Sigmoid colon (tissue), 7 donors: ENCODE data around the gene EEF2. TPM values are rescaled to one million over a fixed set of nuclear protein-coding genes. Genes with fewer than 3 reads are reported as not detected.
A peak's percentile ranks its signal among the peaks of the same experiment; 100 is the strongest.
"Not testable (repeated sequence)": the region's sequence is repeated elsewhere in the genome, so short reads cannot be mapped to it uniquely, and the experiment has no call there.

ENCODE experiments used
- DNase-seq: peaks from one replicate; pipeline ENCODE4 v3.0.0-alpha.2; 2019
- H3K27ac ChIP-seq, 4 donors: fragments of 200-600 bp; sonication (generic); one replicate each; pipeline ENCODE4 v1.5.1; 2016 to 2019; ENCODE audit warnings: mild to moderate bottlenecking in 1 of 4
- H3K27me3 ChIP-seq, 3 donors: fragments of 200-600 bp; sonication (generic); one replicate each; pipeline ENCODE4 v1.5.1; 2019; ENCODE audit warnings: mild to moderate bottlenecking in 1 of 3
- H3K36me3 ChIP-seq, 4 donors: fragments of 200-600 bp; sonication (generic); one replicate each; pipeline ENCODE4 v1.5.1; 2016 to 2019
- H3K4me1 ChIP-seq, 4 donors: fragments of 200-600 bp; sonication (generic); one replicate each; pipeline ENCODE4 v1.5.1; 2017 to 2019
- H3K4me3 ChIP-seq, 4 donors: fragments of 200-600 bp; sonication (generic); one replicate each; pipeline ENCODE4 v1.5.1; 2017 to 2019; ENCODE audit warnings: mild to moderate bottlenecking in 2 of 4, moderate library complexity in 1 of 4
- H3K9me3 ChIP-seq, 4 donors: fragments of 200-600 bp in 3 of 4; sonication (generic) in 3 of 4; one replicate each; pipeline versions ENCODE4 v1.5.1 to v1.6.1; 2013 to 2019
- EP300 ChIP-seq, 4 donors: sonication (generic); formaldehyde crosslinking; IDR thresholded peaks; one replicate each; pipeline ENCODE4 v1.6.1; 2017; ENCODE audit warnings: antibody characterized with exemption in 4 of 4
- POLR2A ChIP-seq, 2 donors: fragments of 450-650 bp; IDR thresholded peaks; one replicate each; pipeline ENCODE4 v1.6.1; 2016; ENCODE audit warnings: antibody characterized with exemption in 2 of 2, mild to moderate bottlenecking in 2 of 2, moderate library complexity in 2 of 2
- POLR2AphosphoS5 ChIP-seq, 4 donors: sonication (generic); formaldehyde crosslinking; IDR thresholded peaks; one replicate each; pipeline ENCODE4 v1.6.1; 2017; ENCODE audit warnings: antibody characterized with exemption in 4 of 4
- WGBS, 2 donors: extraction: QIAGEN DNeasy Blood & Tissue Kit; methylation state at CpG; one replicate each; pipeline ENCODE4 v1.1.7; 2013; 5-methylcytosine and 5-hydroxymethylcytosine counted together
- intact Hi-C: fragments of 100-400 bp; cut with DNase I; formaldehyde crosslinking; loops from one replicate; pipeline ENCODE4 v1.15.1; 2023
- polyA plus RNA-seq, 3 donors: library from polyadenylated mRNA; stranded (reverse); fragments of 200-250 nt; gene quantifications; one replicate each; pipeline ENCODE4 v1.2.3, GENCODE V29; 2013
- total RNA-seq, 4 donors: library from RNA; depleted of rRNA; stranded (reverse); fragments of >200 nt; gene quantifications; one replicate each; pipeline ENCODE4 v1.1.0, GENCODE V29; 2016
- TF ChIP-seq, protein P1 (sequence below), 4 experiments: fragments of 450-650 bp in 3 of 4; fragments of 200-600 bp in 1 of 4; IDR thresholded peaks; one replicate each; pipeline ENCODE4 v1.5.1; 2016 to 2019; ENCODE audit warnings: antibody characterized with exemption in 4 of 4, mild to moderate bottlenecking in 3 of 4, moderate library complexity in 2 of 4
- donor health status: healthy with polysubstance abuse.
- donor health status: Bipolar disorder and iron deficiency.
- donor health status: healthy.

The EEF2 gene
- total and polyA plus RNA-seq, 7 donors: 906 to 2,448 (median 1,842) TPM

DNA sequence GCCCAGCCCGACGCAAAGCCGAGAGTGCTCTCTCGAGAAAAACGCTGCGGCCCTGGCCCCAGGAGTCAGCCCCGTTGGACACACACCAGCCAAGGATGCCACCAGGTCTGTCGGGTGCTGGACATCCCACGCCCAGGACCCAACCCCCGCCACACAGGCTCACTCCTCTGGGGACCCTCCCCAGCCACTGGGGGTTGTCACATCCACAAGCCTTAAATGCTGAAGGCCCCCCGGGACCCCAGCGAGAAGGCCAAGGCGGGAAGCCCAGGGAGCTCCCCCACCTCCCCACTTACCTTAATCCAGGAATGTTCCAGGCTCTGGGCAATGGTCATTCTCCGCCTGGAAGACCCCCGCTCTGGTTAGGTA lies 25.5 kb downstream of the EEF2 start:
- no peak for TF ChIP-seq POLR2AphosphoS5 (IDR thresholded peaks at IDR 0.05)
- TF ChIP-seq POLR2A (IDR thresholded peaks at IDR 0.05): no peak
- no peak for TF ChIP-seq EP300 (IDR thresholded peaks at IDR 0.05)
- 97% methylated on average over 15 of the region's 15 CpGs for WGBS, 2 donors
- no peak overlapping the region for H3K4me3 ChIP-seq
- H3K9me3 ChIP-seq: no peaks in the 10 kb centered on the region
- peaks cover 56 to 97% (median 76%) of the 10 kb centered on the region in 4 donors for H3K36me3 ChIP-seq
- DNase-seq: peak; percentile 63
- H3K27ac ChIP-seq: no peak overlapping the region
- no peaks in the 10 kb centered on the region for H3K27me3 ChIP-seq
- intact Hi-C loops: loop anchor here (10.0 kb wide), 2 partner anchors 265 to 685 kb away; no protein-coding TSS in a partner anchor
- H3K4me1 ChIP-seq: peaks cover 0 to 10% (median 3%) of the 10 kb centered on the region in 4 donors

DNA sequence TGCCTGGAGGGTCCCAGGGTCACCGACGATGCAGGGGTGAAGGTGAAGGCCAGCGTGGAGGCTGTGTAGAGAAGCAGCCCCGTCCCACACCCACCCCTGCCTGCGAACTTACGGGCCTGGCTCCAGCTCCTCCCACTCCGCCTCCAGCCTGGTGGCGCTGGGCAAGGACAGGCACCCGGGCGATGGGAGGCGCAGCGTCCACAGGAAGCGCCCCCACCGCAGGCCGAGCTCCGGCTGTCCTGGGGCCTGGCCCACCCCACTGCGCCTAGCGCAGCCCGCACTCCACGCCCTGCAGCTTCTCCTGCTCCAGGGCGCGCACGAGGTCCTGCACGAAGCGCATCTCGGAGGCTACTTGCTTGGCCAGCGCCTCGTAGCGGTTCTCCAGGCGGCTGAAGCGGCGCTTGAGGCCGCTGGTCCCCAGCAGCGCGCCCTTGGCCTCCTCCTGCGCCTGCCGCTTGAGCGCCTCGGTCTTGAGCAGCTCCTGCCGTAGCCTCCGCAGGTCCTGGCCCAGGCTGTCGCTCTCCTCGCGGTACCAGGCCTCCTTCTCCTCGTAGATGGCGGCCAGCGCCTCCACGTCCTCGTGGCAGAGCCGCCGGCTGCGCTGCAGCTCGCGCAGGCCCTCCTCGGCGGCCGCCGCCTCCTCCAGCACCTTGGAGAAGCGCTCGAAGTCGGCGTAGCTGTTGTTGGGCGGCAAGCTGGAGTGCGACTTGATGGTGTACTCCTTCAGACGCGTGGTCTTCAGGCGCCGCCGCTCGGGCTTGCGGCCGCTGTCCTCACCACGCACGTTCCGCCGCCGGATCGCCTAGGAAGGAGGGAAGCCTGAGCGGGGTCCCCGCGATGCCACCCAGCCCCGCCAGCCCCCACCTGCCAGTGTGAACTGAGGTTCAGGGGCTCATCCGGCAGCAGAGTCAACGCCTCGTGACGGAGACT lies 26.2 kb downstream of the EEF2 start:
- intact Hi-C loops: no loop called here
- no peaks in the 10 kb centered on the region for H3K27me3 ChIP-seq
- TF ChIP-seq, protein P1, sequence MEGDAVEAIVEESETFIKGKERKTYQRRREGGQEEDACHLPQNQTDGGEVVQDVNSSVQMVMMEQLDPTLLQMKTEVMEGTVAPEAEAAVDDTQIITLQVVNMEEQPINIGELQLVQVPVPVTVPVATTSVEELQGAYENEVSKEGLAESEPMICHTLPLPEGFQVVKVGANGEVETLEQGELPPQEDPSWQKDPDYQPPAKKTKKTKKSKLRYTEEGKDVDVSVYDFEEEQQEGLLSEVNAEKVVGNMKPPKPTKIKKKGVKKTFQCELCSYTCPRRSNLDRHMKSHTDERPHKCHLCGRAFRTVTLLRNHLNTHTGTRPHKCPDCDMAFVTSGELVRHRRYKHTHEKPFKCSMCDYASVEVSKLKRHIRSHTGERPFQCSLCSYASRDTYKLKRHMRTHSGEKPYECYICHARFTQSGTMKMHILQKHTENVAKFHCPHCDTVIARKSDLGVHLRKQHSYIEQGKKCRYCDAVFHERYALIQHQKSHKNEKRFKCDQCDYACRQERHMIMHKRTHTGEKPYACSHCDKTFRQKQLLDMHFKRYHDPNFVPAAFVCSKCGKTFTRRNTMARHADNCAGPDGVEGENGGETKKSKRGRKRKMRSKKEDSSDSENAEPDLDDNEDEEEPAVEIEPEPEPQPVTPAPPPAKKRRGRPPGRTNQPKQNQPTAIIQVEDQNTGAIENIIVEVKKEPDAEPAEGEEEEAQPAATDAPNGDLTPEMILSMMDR (IDR thresholded peaks at IDR 0.05): no peak
- peak in 3 of 4 donors; percentile 3 to 38 (median 37) for TF ChIP-seq POLR2AphosphoS5 (IDR thresholded peaks at IDR 0.05)
- H3K9me3 ChIP-seq: no peaks in the 10 kb centered on the region
- peak; percentile 62 for DNase-seq
- H3K36me3 ChIP-seq: peaks cover 56 to 92% (median 71%) of the 10 kb centered on the region in 4 donors
- H3K4me3 ChIP-seq: no peak overlapping the region
- WGBS, 2 donors: 97 to 98% methylated on average over 86 of the region's 86 CpGs
- no peak overlapping the region for H3K27ac ChIP-seq
- peaks cover 0 to 8% (median 7%) of the 10 kb centered on the region in 4 donors for H3K4me1 ChIP-seq

DNA sequence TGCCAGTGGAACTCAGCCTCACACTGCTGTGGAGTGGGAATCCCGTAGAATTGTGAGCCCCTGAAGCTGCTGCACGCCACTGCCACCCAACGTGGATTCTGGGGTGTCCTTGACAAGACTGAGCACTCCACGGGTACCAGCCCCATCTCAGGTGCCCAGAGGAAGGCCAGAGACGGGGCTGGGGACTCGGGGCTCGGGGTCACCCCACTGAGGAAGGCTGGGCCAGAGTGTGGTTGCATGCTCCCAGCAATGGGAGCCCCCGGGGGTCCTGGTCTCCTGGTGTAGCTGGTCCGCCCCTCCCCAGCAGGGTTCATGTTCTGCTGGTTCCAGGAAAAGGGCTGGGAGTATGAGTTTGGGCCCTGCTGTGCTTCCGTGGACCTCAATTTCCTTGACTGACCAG lies 29.6 kb downstream of the EEF2 start:
- no peaks in the 10 kb centered on the region for H3K27me3 ChIP-seq
- H3K4me1 ChIP-seq: peaks cover 0 to 42% (median 41%) of the 10 kb centered on the region in 4 donors
- intact Hi-C loops: no loop called here
- H3K9me3 ChIP-seq: no peaks in the 10 kb centered on the region
- TF ChIP-seq POLR2AphosphoS5 (IDR thresholded peaks at IDR 0.05): peak in 2 of 4 donors; percentile 41 to 43
- TF ChIP-seq EP300 (IDR thresholded peaks at IDR 0.05): no peak
- peak overlapping the region; percentile 83 to 89 (median 86) for H3K27ac ChIP-seq
- H3K36me3 ChIP-seq: peaks cover 28 to 58% (median 38%) of the 10 kb centered on the region in 4 donors
- DNase-seq: peak; percentile 61
- H3K4me3 ChIP-seq: no peak overlapping the region
- WGBS, 2 donors: 88 to 91% methylated on average over 10 of the region's 10 CpGs

DNA sequence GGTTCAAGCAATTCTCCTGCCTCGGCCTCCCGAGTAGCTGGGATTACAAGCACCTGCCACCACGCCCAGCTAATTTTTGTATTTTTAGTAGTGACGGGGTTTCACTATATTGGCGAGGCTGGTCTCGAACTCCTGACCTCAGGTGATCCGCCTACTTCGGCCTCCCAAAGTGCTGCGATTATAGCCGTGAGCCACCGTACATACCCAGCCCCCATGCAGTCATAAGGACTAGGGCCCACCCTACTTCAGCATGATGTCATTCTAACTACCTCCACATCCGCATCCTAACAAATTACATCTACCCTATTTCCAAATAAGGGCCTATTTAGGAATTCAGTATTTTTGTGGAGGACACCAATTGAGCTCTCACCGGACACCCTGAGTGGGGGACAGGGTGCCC lies 30.0 kb downstream of the EEF2 start:
- DNase-seq, H3K27me3 ChIP-seq, H3K4me3 ChIP-seq, H3K9me3 ChIP-seq, intact Hi-C loops: not testable (repeated sequence)
- Histone ChIP-seq H3K27ac (peak overlapping the region; percentile 83 to 89 (median 86)), H3K36me3 (peaks cover 24 to 54% (median 34%) of the 10 kb centered on the region in 4 donors), H3K4me1 (peaks cover 0 to 47% (median 45%) of the 10 kb centered on the region in 4 donors)
- 77 to 82% methylated on average over 13 of the region's 13 CpGs for WGBS, 2 donors

DNA sequence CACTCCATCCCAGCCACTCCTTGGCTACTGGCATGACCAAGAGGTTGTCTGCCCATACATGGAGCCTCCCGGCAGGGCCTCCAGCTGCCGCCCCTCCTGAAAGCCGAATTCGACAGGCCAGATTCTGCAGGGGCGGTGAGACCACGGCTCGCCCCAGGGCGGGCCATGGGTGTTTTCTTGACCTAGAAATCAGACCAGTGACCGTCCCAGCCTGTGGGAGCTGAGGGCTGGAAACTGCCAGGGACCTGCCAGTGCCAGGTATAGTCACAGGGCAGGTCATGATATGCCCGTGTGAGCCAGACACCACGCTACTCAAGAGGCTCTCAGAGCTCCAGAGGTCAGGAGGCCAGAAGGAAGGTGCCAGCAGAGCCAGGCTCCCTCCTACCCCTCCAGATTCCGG lies 31.2 kb downstream of the EEF2 start:
- WGBS, 2 donors: 88 to 90% methylated on average over 12 of the region's 12 CpGs
- TF ChIP-seq POLR2AphosphoS5 (IDR thresholded peaks at IDR 0.05): peak in 1 of 4 donors; percentile 32
- TF ChIP-seq, protein P1 (IDR thresholded peaks at IDR 0.05): no peak
- DNase-seq: peak; percentile 66
- Histone ChIP-seq H3K4me1 (peaks cover 0 to 49% (median 47%) of the 10 kb centered on the region in 4 donors), H3K9me3 (no peaks in the 10 kb centered on the region), H3K27me3 (no peaks in the 10 kb centered on the region), H3K36me3 (peaks cover 13 to 42% (median 22%) of the 10 kb centered on the region in 4 donors), H3K4me3 (no peak overlapping the region), H3K27ac (peak overlapping the region; percentile 83 to 89 (median 86))
- intact Hi-C loops: no loop called here

DNA sequence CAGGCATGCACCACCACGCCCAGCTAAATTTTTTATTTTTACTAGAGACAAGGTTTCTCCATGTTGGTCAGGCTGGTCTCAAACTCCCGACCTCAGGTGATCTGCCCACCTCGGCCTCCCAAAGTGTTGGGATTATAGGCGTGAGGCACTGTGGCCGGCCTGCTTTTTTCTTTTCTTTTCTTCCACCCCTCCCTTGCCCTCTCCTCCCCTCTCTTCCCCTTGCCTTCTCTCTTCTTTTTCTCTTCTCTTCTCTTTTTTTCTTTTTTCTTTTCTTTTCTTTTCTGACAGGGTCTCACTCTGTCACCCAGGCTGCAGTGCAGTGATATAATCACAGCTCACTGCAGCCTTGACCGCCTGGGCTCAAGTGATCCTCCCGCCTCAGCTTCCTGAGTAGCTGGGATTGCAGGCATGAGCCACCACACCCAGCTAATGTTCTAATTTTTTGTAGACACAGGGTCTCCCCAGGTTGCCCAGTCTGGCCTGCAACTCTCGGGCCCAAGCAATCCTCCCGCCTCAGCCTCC lies 32.4 kb downstream of the EEF2 start:
- Histone ChIP-seq H3K27ac (peak overlapping the region; percentile 83 to 89 (median 86)), H3K4me1 (peaks cover 0 to 49% (median 47%) of the 10 kb centered on the region in 4 donors), H3K36me3 (peaks cover 0 to 30% (median 13%) of the 10 kb centered on the region in 4 donors)
- H3K27me3 ChIP-seq, H3K9me3 ChIP-seq, intact Hi-C loops, DNase-seq, H3K4me3 ChIP-seq: not testable (repeated sequence)
- 76 to 87% methylated on average over 9 of the region's 9 CpGs for WGBS, 2 donors
